IMR-90 (cell line): ENCODE results near the gene CTNS. TPM values are rescaled to one million over a fixed set of nuclear protein-coding genes. Genes with fewer than 3 reads are reported as not detected.

ENCODE experiments used
- ATAC-seq: fragments of 200-7000 bp; cut with Tn5 transposase; 2 replicates; pipeline ENCODE4 v1.9.1; 2020; ENCODE audit warnings: low read depth, mild to moderate bottlenecking, moderate library complexity
- BruUV-seq: library from RNA; stranded (reverse); fragments of 400-500 nt; replicated peaks from 2 replicates; lab custom pipeline; 2021; lab: Mats Ljungman, UMichigan
- CTCF ChIA-PET: fragments of 300-600 bp; formaldehyde crosslinking; extraction: SDS; loops from one replicate; lab custom pipeline; 2021; ENCODE audit warnings: antibody characterized with exemption; lab: Yijun Ruan, JAX
- POLR2A ChIA-PET: fragments of 300-600 bp; sonication (Branson Sonifier 250); formaldehyde crosslinking; loops from one replicate; lab custom pipeline; 2022; ENCODE audit warnings: antibody characterized with exemption; ENCODE audit not compliant: unreplicated experiment; lab: Charles Lee
- DNase-seq: peaks from one replicate; pipeline ENCODE4 v3.0.0; 2013
- H2AFZ ChIP-seq: replicated peaks from 2 replicates; pipeline ENCODE3; 2013; ENCODE audit warnings: low read length, mild to moderate bottlenecking; ENCODE audit not compliant: poor library complexity
- H2AK5ac ChIP-seq: 2 replicates; pipeline ENCODE4 v1.6.1; 2013; ENCODE audit warnings: low read depth, low read length, inconsistent platforms
- H2AK9ac ChIP-seq: replicated peaks from 2 replicates; pipeline ENCODE3; 2013; ENCODE audit warnings: mild to moderate bottlenecking, low read depth, low read length, moderate library complexity; ENCODE audit not compliant: poor library complexity
- H2BK120ac ChIP-seq: 2 replicates; pipeline ENCODE4 v1.6.1; 2013; ENCODE audit warnings: low read depth, low read length, inconsistent platforms
- H2BK15ac ChIP-seq: 3 replicates; pipeline ENCODE4 v1.6.1; 2013; ENCODE audit warnings: low read depth, low read length, inconsistent platforms
- H2BK20ac ChIP-seq: 2 replicates; pipeline ENCODE4 v1.6.1; 2013; ENCODE audit warnings: low read depth, mild to moderate bottlenecking, inconsistent platforms, low read length, moderate library complexity
- H2BK5ac ChIP-seq: 2 replicates; pipeline ENCODE4 v1.6.1; 2013; ENCODE audit warnings: mild to moderate bottlenecking, low read depth, low read length, inconsistent platforms; ENCODE audit not compliant: poor library complexity, severe bottlenecking
- H3K14ac ChIP-seq: replicated peaks from 2 replicates; pipeline ENCODE4 v1.6.1; 2013; ENCODE audit warnings: low read depth, low read length, inconsistent platforms
- H3K18ac ChIP-seq: 2 replicates; pipeline ENCODE4 v1.6.1; 2013; ENCODE audit warnings: low read depth, low read length, control low read depth
- H3K23ac ChIP-seq: 2 replicates; pipeline ENCODE4 v1.6.1; 2013; ENCODE audit warnings: low read depth, low read length, inconsistent platforms
- H3K27ac ChIP-seq: 2 replicates; pipeline ENCODE4 v1.5.1; 2013; ENCODE audit warnings: mild to moderate bottlenecking, control low read depth, low read length; ENCODE audit not compliant: insufficient read depth
- H3K27me3 ChIP-seq: 2 replicates; pipeline ENCODE4 v1.6.1; 2013; ENCODE audit warnings: low read length; ENCODE audit not compliant: control insufficient read depth, insufficient read depth
- H3K36me3 ChIP-seq: 2 replicates; pipeline ENCODE4 v1.6.1; 2013; ENCODE audit warnings: low read length, mixed read lengths; ENCODE audit not compliant: control insufficient read depth, insufficient read depth
- H3K4ac ChIP-seq: 2 replicates; pipeline ENCODE4 v1.6.1; 2013; ENCODE audit warnings: low read depth, low read length, inconsistent platforms
- H3K4me1 ChIP-seq: 2 replicates; pipeline ENCODE4 v1.6.1; 2013; ENCODE audit warnings: low read length, mixed read lengths; ENCODE audit not compliant: control insufficient read depth, insufficient read depth
- H3K4me2 ChIP-seq: 2 replicates; pipeline ENCODE4 v1.6.1; 2013; ENCODE audit warnings: low read depth, mild to moderate bottlenecking, control low read depth, low read length, moderate library complexity
- H3K4me3 ChIP-seq: 2 replicates; pipeline ENCODE4 v1.5.1; 2013; ENCODE audit warnings: low read depth, mild to moderate bottlenecking, control low read depth, low read length, moderate library complexity; ENCODE audit not compliant: insufficient read depth
- H3K56ac ChIP-seq: 2 replicates; pipeline ENCODE4 v1.6.1; 2013; ENCODE audit warnings: low read length, inconsistent platforms; ENCODE audit not compliant: insufficient read depth; ENCODE audit errors: extremely low read depth
- H3K79me1 ChIP-seq, 2 experiments: 2 replicates each; pipeline ENCODE4 v1.6.1; 2013; ENCODE audit warnings: low read length in 2 of 2, inconsistent platforms in 1 of 2, low read depth in 1 of 2
- H3K9ac ChIP-seq: 2 replicates; pipeline ENCODE4 v1.6.1; 2013; ENCODE audit warnings: low read depth, low read length, control low read depth
- H3K9me1 ChIP-seq: 2 replicates; pipeline ENCODE4 v1.6.1; 2013; ENCODE audit warnings: low read length, inconsistent platforms; ENCODE audit not compliant: insufficient read depth
- H3K9me3 ChIP-seq: 2 replicates; pipeline ENCODE4 v1.6.1; 2013; ENCODE audit warnings: low read length; ENCODE audit not compliant: control insufficient read depth, insufficient read depth
- H4K20me1 ChIP-seq: 2 replicates; pipeline ENCODE4 v1.6.1; 2013; ENCODE audit warnings: low read length, inconsistent platforms; ENCODE audit not compliant: insufficient read depth
- H4K5ac ChIP-seq: 2 replicates; pipeline ENCODE4 v1.6.1; 2013; ENCODE audit warnings: mild to moderate bottlenecking, low read depth, low read length, control low read depth
- H4K8ac ChIP-seq, 2 experiments: 2 replicates each; pipeline ENCODE4 v1.6.1; 2013; ENCODE audit warnings: low read depth in 2 of 2, low read length in 2 of 2, control low read depth in 1 of 2, inconsistent platforms in 1 of 2
- H4K91ac ChIP-seq: 2 replicates; pipeline ENCODE4 v1.6.1; 2013; ENCODE audit warnings: low read depth, low read length, inconsistent platforms; ENCODE audit not compliant: insufficient read depth
- BHLHE40 ChIP-seq: fragments of 150-350 bp; IDR thresholded peaks from 2 replicates; pipeline ENCODE4 v1.6.1; 2016; ENCODE audit warnings: mild to moderate bottlenecking, low read depth, low read length
- CEBPB ChIP-seq: IDR thresholded peaks from 2 replicates; pipeline ENCODE4 v1.6.1; 2012; ENCODE audit warnings: low read depth, low read length, improper control_type of control experiment
- CHD1 ChIP-seq: IDR thresholded peaks from 2 replicates; pipeline ENCODE4 v1.6.1; 2012; ENCODE audit warnings: low read depth, low read length, improper control_type of control experiment
- ELK1 ChIP-seq: fragments of 150-350 bp; IDR thresholded peaks from 2 replicates; pipeline ENCODE4 v1.6.1; 2016; ENCODE audit warnings: low read depth, mild to moderate bottlenecking, low read length, moderate library complexity, borderline replicate concordance
- FOS ChIP-seq: fragments of 150-350 bp; IDR thresholded peaks from 2 replicates; pipeline ENCODE4 v1.6.1; 2016; ENCODE audit warnings: low read depth, low read length
- MAFK ChIP-seq: IDR thresholded peaks from 2 replicates; pipeline ENCODE4 v1.6.1; 2012; ENCODE audit warnings: low read depth, low read length, improper control_type of control experiment
- MAZ ChIP-seq: IDR thresholded peaks from 2 replicates; pipeline ENCODE4 v1.6.1; 2012; ENCODE audit warnings: low read depth, mild to moderate bottlenecking, low read length, improper control_type of control experiment, moderate library complexity, borderline replicate concordance
- MXI1 ChIP-seq: IDR thresholded peaks from 2 replicates; pipeline ENCODE4 v1.6.1; 2012; ENCODE audit warnings: low read depth, mild to moderate bottlenecking, low read length, moderate library complexity, borderline replicate concordance
- NFE2L2 ChIP-seq: fragments of 150-350 bp; IDR thresholded peaks from 2 replicates; pipeline ENCODE4 v1.6.1; 2016; ENCODE audit warnings: low read depth, mild to moderate bottlenecking, low read length
- POLR2A ChIP-seq: IDR thresholded peaks from 2 replicates; pipeline ENCODE4 v1.6.1; 2012; ENCODE audit warnings: mild to moderate bottlenecking, low read depth, low read length
- RAD21 ChIP-seq: IDR thresholded peaks from 2 replicates; pipeline ENCODE4 v1.6.1; 2012; ENCODE audit warnings: low read length, improper control_type of control experiment
- RCOR1 ChIP-seq: IDR thresholded peaks from 2 replicates; pipeline ENCODE4 v1.6.1; 2012; ENCODE audit warnings: mild to moderate bottlenecking, low read length, improper control_type of control experiment; ENCODE audit not compliant: insufficient replicate concordance
- RFX5 ChIP-seq: IDR thresholded peaks from 2 replicates; pipeline ENCODE4 v1.8.0; 2012; ENCODE audit warnings: low read depth, mild to moderate bottlenecking, low read length, moderate library complexity
- SMC3 ChIP-seq: fragments of 150-350 bp; IDR thresholded peaks from 2 replicates; pipeline ENCODE4 v1.6.1; 2016; ENCODE audit warnings: low read depth, mild to moderate bottlenecking, antibody characterized with exemption, low read length, moderate library complexity
- WGBS, 2 experiments: methylation state at CpG; one replicate each; pipeline versions ENCODE4 v1.1.5 to v1.1.7; 2013; ENCODE audit warnings: missing lambda C conversion rate in 2 of 2; ENCODE audit not compliant: insufficient read length in 1 of 2; ENCODE audit errors: extremely low coverage in 2 of 2; 5-methylcytosine and 5-hydroxymethylcytosine counted together
- dilution Hi-C: fragments of 300-500 bp; cut with HindIII; formaldehyde crosslinking; loops from one replicate; pipeline ENCODE4 v1.14.3; 2018; ENCODE audit warnings: low sequenced_read_pairs; ENCODE audit not compliant: unreplicated experiment
- in situ Hi-C: fragments of 300-500 bp; cut with MboI; formaldehyde crosslinking; loops from 3 replicates; pipeline ENCODE4 v1.14.3; 2019; ENCODE audit warnings: low sequenced_read_pairs, inconsistent platforms, mixed read lengths
- intact Hi-C: fragments of 100-400 bp; cut with micrococcal nuclease; formaldehyde crosslinking; loops from 2 replicates; pipeline ENCODE4 v1.10.0; 2022
- polyA plus RNA-seq, 3 experiments: library from polyadenylated mRNA; depleted of rRNA; stranded (reverse); fragments of >200 nt; gene quantifications; 2 replicates each; pipeline ENCODE4 v1.2.3, GENCODE V29; 2012; ENCODE audit warnings: low replicate concordance in 1 of 3
- total RNA-seq: library from RNA; depleted of rRNA; stranded (reverse); fragments of >200 nt; gene quantifications from 2 replicates; pipeline ENCODE4 v1.2.3, GENCODE V29; 2012
- TF ChIP-seq, protein P1 (sequence below): fragments of 150-350 bp; IDR thresholded peaks from 2 replicates; pipeline ENCODE4 v1.6.1; 2017; ENCODE audit warnings: mild to moderate bottlenecking, antibody characterized with exemption, low read length, low read depth

CTNS gene
- total and polyA plus RNA-seq, 2 of the 4 experiments (the other 2 are of a cell fraction) = 4.7 to 5.3 TPM

DNA sequence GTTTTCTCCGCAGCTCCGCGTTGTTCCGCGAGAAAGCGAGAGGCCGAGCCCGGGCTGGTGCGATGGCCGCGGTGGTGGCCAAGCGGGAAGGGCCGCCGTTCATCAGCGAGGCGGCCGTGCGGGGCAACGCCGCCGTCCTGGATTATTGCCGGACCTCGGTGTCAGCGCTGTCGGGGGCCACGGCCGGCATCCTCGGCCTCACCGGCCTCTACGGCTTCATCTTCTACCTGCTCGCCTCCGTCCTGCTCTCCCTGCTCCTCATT lies 32.5 kb downstream of the CTNS start:
- H2BK120ac ChIP-seq = no peak overlapping the region
- peak overlapping the region; percentile 94 for H2AFZ ChIP-seq
- 0 out of 2 replicates have a peak overlapping the region, but pooled peaks have one; percentile 63 for H3K23ac ChIP-seq
- H3K9ac ChIP-seq = peak overlapping the region; percentile 82
- H3K9me3 ChIP-seq = no peaks in the 10 kb centered on the region
- H4K8ac ChIP-seq = peak overlapping the region; percentile 51 to 87; a peak in 2 of 4 replicates
- peaks cover 19% of the 10 kb centered on the region for H3K36me3 ChIP-seq
- peak overlapping the region; percentile 71 for H3K4me3 ChIP-seq
- peak overlapping the region; percentile 48; the same call in 1 of the 2 replicates for H3K14ac ChIP-seq
- in situ Hi-C loops (no loop called here), dilution Hi-C loops (no loop called here), intact Hi-C loops (loop anchor here (5.0 kb wide), 1 partner anchor 53 kb away; the partner anchor contains the start of gene HASPIN)
- H3K27ac ChIP-seq = peak overlapping the region; percentile 76
- peaks cover 26% of the 10 kb centered on the region for H3K9me1 ChIP-seq
- H4K5ac ChIP-seq = no peak overlapping the region
- H3K4me2 ChIP-seq = peak overlapping the region; percentile 83
- ChIA-PET POLR2A (no interaction called here), CTCF (no interaction called here)
- TF ChIP-seq FOS (no peak), SMC3 (no peak), NFE2L2 (no peak), MAZ (no peak), MXI1 (no peak), RAD21 (no peak), CHD1 (no peak), RFX5 (no peak), MAFK (no peak), CEBPB (no peak), ELK1 (no peak), POLR2A (no peak), RCOR1 (no peak), BHLHE40 (no peak)
- TF ChIP-seq, protein P1, sequence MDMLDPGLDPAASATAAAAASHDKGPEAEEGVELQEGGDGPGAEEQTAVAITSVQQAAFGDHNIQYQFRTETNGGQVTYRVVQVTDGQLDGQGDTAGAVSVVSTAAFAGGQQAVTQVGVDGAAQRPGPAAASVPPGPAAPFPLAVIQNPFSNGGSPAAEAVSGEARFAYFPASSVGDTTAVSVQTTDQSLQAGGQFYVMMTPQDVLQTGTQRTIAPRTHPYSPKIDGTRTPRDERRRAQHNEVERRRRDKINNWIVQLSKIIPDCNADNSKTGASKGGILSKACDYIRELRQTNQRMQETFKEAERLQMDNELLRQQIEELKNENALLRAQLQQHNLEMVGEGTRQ = no peak
- H4K91ac ChIP-seq = peak overlapping the region; percentile 37; the same call in 1 of the 2 replicates
- H3K27me3 ChIP-seq = no peaks in the 10 kb centered on the region
- no peak overlapping the region for H2BK15ac ChIP-seq
- H3K4ac ChIP-seq = peak overlapping the region; percentile 73
- H3K79me1 ChIP-seq = peaks cover 6 to 62% of the 10 kb centered on the region in 2 experiments; a peak in 3 of 4 replicates
- H2BK20ac ChIP-seq = no peak overlapping the region
- H2BK5ac ChIP-seq = no peak overlapping the region
- BruUV-seq = TSS peak; percentile 98
- 0% methylated on average over 26 of the region's 32 CpGs; no CpG with 5 or more reads in 1 of the 2 experiments for WGBS, 2 experiments
- H4K20me1 ChIP-seq = peaks cover 41% of the 10 kb centered on the region
- peak overlapping the region; percentile 93 for H2AK9ac ChIP-seq
- peak overlapping the region; percentile 94 for H2AK5ac ChIP-seq
- H3K18ac ChIP-seq = no peak overlapping the region
- peaks cover 10% of the 10 kb centered on the region for H3K4me1 ChIP-seq
- peak overlapping the region; percentile 75; the same call in 1 of the 2 replicates for H3K56ac ChIP-seq
- DNase-seq (no peak), ATAC-seq (no peak)
